Ishikawa (cell line): ENCODE results near the gene IL21R.

Experiments used
- CEBPB ChIP-seq: IDR thresholded peaks from 2 replicates; pipeline ENCODE4 v1.6.1; 2012
- CREB1 ChIP-seq: IDR thresholded peaks from 2 replicates; pipeline ENCODE4 v1.6.1; 2012; ENCODE audit warnings: low read depth
- EGR1 ChIP-seq: IDR thresholded peaks from 2 replicates; pipeline ENCODE4 v1.6.1; 2012
- EP300 ChIP-seq: IDR thresholded peaks from 2 replicates; pipeline ENCODE4 v1.6.1; 2012; ENCODE audit warnings: borderline replicate concordance
- FOXM1 ChIP-seq: IDR thresholded peaks from 2 replicates; pipeline ENCODE4 v1.6.1; 2012; ENCODE audit warnings: low read depth, borderline replicate concordance
- NFIC ChIP-seq: IDR thresholded peaks from 2 replicates; pipeline ENCODE4 v1.6.1; 2012
- RAD21 ChIP-seq: IDR thresholded peaks from 2 replicates; pipeline ENCODE4 v1.6.1; 2012; ENCODE audit warnings: low read depth
- TAF1 ChIP-seq: IDR thresholded peaks from 2 replicates; pipeline ENCODE4 v1.6.1; 2012; ENCODE audit warnings: low read depth, mild to moderate bottlenecking
- TCF12 ChIP-seq: IDR thresholded peaks from 2 replicates; pipeline ENCODE4 v1.6.1; 2012; ENCODE audit warnings: low read depth
- TEAD4 ChIP-seq: IDR thresholded peaks from 2 replicates; pipeline ENCODE4 v1.6.1; 2012
- YY1 ChIP-seq: IDR thresholded peaks from 2 replicates; pipeline ENCODE4 v1.6.1; 2012; ENCODE audit warnings: low read depth
- ZBTB7A ChIP-seq: IDR thresholded peaks from 2 replicates; pipeline ENCODE4 v1.6.1; 2012; ENCODE audit warnings: low read depth
- TF ChIP-seq, protein P1 (sequence below): IDR thresholded peaks from 2 replicates; pipeline ENCODE4 v1.6.1; 2012; ENCODE audit warnings: low read depth, mild to moderate bottlenecking
- TF ChIP-seq, protein P2 (sequence below): IDR thresholded peaks from 2 replicates; pipeline ENCODE4 v1.6.1; 2012
- TF ChIP-seq, protein P3 (sequence below): IDR thresholded peaks from 2 replicates; pipeline ENCODE4 v1.6.1; 2012

IL21R gene

DNA sequence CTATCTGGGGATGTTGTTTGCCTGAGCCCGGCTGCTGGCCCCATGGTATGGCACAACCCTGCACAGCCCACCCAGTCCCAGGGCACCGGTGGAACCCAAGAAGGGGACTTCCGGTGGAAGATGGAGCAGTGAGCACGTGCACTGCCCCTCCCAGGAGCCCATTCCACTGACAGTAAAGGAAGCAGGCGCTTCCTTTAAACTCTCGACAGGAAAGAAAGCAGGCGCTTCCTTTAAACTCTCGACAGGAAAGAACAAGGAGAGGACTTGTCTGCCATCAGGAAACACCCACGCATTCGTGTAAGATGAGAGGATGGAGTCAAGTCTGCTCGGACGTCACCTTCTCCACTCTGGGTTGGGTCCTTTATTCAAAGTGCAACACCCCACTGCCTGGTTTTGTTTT is 53.7 kb downstream of the IL21R start:
- TF ChIP-seq, protein P1, sequence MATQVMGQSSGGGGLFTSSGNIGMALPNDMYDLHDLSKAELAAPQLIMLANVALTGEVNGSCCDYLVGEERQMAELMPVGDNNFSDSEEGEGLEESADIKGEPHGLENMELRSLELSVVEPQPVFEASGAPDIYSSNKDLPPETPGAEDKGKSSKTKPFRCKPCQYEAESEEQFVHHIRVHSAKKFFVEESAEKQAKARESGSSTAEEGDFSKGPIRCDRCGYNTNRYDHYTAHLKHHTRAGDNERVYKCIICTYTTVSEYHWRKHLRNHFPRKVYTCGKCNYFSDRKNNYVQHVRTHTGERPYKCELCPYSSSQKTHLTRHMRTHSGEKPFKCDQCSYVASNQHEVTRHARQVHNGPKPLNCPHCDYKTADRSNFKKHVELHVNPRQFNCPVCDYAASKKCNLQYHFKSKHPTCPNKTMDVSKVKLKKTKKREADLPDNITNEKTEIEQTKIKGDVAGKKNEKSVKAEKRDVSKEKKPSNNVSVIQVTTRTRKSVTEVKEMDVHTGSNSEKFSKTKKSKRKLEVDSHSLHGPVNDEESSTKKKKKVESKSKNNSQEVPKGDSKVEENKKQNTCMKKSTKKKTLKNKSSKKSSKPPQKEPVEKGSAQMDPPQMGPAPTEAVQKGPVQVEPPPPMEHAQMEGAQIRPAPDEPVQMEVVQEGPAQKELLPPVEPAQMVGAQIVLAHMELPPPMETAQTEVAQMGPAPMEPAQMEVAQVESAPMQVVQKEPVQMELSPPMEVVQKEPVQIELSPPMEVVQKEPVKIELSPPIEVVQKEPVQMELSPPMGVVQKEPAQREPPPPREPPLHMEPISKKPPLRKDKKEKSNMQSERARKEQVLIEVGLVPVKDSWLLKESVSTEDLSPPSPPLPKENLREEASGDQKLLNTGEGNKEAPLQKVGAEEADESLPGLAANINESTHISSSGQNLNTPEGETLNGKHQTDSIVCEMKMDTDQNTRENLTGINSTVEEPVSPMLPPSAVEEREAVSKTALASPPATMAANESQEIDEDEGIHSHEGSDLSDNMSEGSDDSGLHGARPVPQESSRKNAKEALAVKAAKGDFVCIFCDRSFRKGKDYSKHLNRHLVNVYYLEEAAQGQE: no peak
- TF ChIP-seq TAF1 (no peak), CEBPB (no peak)
- TF ChIP-seq, protein P2, sequence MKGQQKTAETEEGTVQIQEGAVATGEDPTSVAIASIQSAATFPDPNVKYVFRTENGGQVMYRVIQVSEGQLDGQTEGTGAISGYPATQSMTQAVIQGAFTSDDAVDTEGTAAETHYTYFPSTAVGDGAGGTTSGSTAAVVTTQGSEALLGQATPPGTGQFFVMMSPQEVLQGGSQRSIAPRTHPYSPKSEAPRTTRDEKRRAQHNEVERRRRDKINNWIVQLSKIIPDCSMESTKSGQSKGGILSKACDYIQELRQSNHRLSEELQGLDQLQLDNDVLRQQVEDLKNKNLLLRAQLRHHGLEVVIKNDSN: no peak

DNA sequence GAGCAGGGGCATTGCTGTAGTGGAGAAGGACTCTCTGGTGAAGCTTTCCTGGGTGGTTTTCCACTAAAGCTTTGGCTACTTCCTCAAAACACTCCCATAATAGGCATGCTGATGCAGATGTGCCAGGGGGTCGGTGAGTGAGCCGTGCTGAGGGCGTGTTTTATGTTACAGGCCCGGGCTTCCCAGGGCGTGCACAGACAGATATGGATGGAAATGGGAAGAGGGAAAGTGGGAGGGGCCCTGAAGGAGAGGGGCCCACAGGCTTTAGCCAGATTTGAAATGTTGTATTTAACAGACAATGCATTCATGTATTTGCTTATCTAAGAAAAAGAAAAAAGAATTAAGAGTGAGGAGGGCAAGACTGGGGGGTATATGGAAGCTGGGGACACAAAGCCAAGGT is 56.3 kb downstream of the IL21R start:
- TF ChIP-seq CREB1 (no peak), ZBTB7A (no peak)

DNA sequence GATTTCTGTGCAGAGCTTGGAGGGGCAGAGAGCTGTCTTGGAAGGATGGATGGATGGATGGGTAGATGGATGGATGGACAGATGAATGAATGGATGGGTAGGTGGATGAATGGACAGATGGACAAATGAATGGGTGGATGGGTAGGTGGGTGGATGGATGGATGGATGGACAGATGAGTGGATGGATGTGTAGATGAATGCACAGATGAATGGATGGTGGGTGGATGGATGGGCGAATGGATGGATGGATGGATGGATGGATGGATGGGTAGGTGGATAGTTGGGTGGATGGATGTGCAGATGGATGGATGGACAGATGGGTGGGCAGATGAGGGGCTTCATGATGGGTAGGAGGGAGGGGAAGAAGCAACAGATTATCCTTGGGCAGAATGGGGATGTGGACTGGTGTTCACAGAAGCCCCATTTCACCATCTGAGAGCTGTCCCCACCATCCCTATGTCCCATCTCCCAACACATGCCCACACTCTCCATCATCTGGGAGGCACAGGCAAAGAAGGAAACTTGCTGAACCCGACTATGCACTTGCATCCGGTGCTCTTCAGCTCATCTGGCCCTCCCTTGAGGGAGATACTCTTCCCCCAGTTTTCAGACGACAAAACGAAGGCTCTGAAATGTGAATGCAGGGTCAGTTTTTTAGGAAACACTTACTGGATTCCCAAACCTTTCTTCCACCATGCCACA is 57.2 kb downstream of the IL21R start:
- no peak for TF ChIP-seq TCF12
- no peak for TF ChIP-seq CEBPB
- no peak for TF ChIP-seq TEAD4
- TF ChIP-seq, protein P2: no peak
- no peak for TF ChIP-seq RAD21
- TF ChIP-seq FOXM1: no peak
- no peak for TF ChIP-seq YY1
- no peak for TF ChIP-seq EP300

DNA sequence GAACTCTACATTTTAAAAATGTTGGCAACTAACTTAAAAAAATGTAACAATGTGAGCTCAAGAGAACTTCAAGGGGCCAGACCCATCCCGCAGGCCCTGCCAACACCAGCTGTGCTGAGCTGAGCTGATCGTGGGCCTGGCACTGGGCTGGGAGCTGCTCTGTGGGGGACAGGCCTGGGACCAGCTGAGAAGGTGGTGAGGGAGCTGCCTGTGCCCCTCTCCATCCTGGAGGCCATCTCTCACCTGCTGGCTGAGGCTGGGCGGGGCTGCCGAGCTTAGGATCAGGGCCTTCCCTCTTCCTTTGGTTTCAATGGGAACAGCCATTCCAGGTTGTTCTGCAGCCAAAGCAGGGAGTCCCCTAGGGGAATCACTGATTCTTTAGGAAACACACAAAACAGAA is 58.2 kb downstream of the IL21R start:
- TF ChIP-seq, protein P3, sequence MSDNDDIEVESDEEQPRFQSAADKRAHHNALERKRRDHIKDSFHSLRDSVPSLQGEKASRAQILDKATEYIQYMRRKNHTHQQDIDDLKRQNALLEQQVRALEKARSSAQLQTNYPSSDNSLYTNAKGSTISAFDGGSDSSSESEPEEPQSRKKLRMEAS: no peak
- TF ChIP-seq CREB1 (no peak), YY1 (no peak), CEBPB (no peak), TCF12 (no peak), TEAD4 (no peak), ZBTB7A (no peak), NFIC (no peak), FOXM1 (no peak), EP300 (no peak), RAD21 (no peak), EGR1 (no peak), TAF1 (no peak)
- TF ChIP-seq, protein P2: no peak
- TF ChIP-seq, protein P1: no peak

DNA sequence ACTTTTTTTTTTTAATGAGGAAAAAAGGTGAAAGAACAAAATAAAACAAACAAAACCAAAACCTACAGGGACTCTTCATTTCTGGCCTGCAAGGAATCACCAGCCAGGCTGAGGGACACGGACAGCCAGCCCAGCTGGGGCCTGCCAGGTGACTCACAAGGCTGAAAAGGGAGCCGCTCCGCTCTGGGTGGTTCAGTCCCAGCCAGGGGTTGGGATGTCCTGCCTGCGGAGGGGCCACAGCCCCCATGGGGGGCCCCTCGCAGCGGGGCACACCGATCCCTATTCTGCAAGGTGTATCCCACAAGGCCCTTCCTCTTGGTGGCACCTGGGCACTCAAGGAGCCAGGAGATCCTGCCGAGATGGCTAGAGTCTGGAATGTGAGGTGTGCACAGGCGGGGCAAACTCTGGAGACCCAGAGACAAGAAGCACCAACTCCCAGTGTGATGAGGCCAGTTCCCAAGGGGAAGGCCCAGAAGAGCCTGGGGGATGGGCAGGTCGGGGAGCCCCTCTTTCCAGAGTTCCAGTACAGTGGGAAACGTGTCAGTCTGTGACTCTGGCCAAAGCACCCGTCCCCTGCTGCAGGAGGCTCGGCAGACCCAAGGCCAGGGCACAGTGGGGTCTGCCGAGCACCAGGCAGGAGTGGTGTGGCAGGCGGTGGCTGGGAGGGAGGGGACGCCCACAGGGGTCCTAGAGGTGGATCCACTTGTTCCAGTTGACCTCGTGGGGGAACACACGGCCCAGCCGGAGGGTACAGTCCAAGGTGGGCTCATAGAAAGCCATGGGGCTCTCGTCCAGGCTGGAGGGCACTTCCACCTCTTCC is 58.9 kb downstream of the IL21R start:
- TF ChIP-seq YY1 (no peak), RAD21 (no peak), TCF12 (no peak), CREB1 (no peak), TAF1 (no peak), EP300 (no peak), EGR1 (no peak), FOXM1 (no peak), NFIC (no peak), ZBTB7A (no peak), TEAD4 (no peak), CEBPB (no peak)
- TF ChIP-seq, protein P1: no peak
- TF ChIP-seq, protein P2: no peak
- TF ChIP-seq, protein P3: no peak
